Right lobe of liver (tissue), 6 donors: ENCODE results near the gene OXER1. TPM values are rescaled to one million over a fixed set of nuclear protein-coding genes. Genes with fewer than 3 reads are reported as not detected.
A peak's percentile ranks its signal among the peaks of the same experiment; 100 is the strongest.

Experiments used
- ATAC-seq, 4 donors: fragments of 200-7000 bp; cut with Tn5 transposase; one replicate each; pipeline ENCODE4 v1.9.1; 2020; ENCODE audit warnings: mild to moderate bottlenecking in 4 of 4, moderate library complexity in 4 of 4
- DNase-seq, 3 donors: peaks; one replicate each; pipeline ENCODE4 v3.0.0-alpha.2; 2020
- H3K27ac ChIP-seq, 3 donors: fragments of 200-600 bp; one replicate each; pipeline ENCODE4 v1.8.0; 2022
- H3K27me3 ChIP-seq, 2 donors: fragments of 200-600 bp; one replicate each; pipeline ENCODE4 v1.8.0; 2022
- H3K36me3 ChIP-seq, 4 donors: fragments of 200-600 bp; sonication (generic) in 1 of 4; one replicate each; pipeline versions ENCODE4 v1.5.1 to v1.8.0; 2017 to 2022; ENCODE audit warnings: control low read depth in 1 of 4
- H3K4me1 ChIP-seq, 4 donors: fragments of 200-600 bp; sonication (generic) in 1 of 4; one replicate each; pipeline versions ENCODE4 v1.5.1 to v1.8.0; 2017 to 2022; ENCODE audit warnings: control low read depth in 1 of 4
- H3K4me3 ChIP-seq, 3 donors: fragments of 200-600 bp; one replicate each; pipeline ENCODE4 v1.8.0; 2022
- H3K9me3 ChIP-seq, 4 donors: fragments of 200-600 bp; sonication (generic) in 1 of 4; one replicate each; pipeline versions ENCODE4 v1.5.1 to v1.8.0; 2017 to 2022; ENCODE audit warnings: control low read depth in 1 of 4
- CTCF ChIP-seq, 4 donors: fragments of 200-600 bp in 3 of 4; fragments of 450-650 bp in 1 of 4; IDR thresholded peaks; one replicate each; pipeline versions ENCODE4 v1.5.1 to v1.8.0; 2016 to 2022; ENCODE audit warnings: antibody characterized with exemption in 4 of 4, mild to moderate bottlenecking in 2 of 4
- POLR2A ChIP-seq: fragments of 450-650 bp; IDR thresholded peaks from one replicate; pipeline ENCODE4 v1.6.1; 2017; ENCODE audit warnings: antibody characterized with exemption, mild to moderate bottlenecking
- WGBS: methylation state at CpG from one replicate; pipeline ENCODE4 v1.1.6; 2018; ENCODE audit warnings: low coverage, low lambda C conversion rate; ENCODE audit not compliant: insufficient coverage; ENCODE audit errors: missing lambda C conversion rate; 5-methylcytosine and 5-hydroxymethylcytosine counted together
- intact Hi-C, 2 donors: fragments of 100-400 bp; cut with DNase I; formaldehyde crosslinking; loops; one replicate each; pipeline versions ENCODE4 v1.11.2 to v1.14.1; 2022
- total RNA-seq, 6 experiments: library from RNA; depleted of rRNA in 2 of 6; stranded (reverse); fragments of >200 nt in 2 of 6; fragmentation: NEBNext Ultra II Directional in 3 of 6; extraction: Animal tissue kit (Norgen Biotek cat#: 25700) in 3 of 6; gene quantifications; one replicate each; pipeline versions ENCODE4 v1.1.0 to v1.2.4, GENCODE V29; 2016 to 2023
- donor health status: DM: no; HTN: yes; CAD: no.
- donor health status: DM: no; HTN: no; CAD: no.
- donor health status: DM: no; HTN: no; CAD: no.
- donor health status: DM: no; HTN: yes; CAD: no.
- donor health status: DM: no; HTN: yes; CAD: no.

Gene OXER1
- total RNA-seq, 6 experiments from 2014 or later, result 5.3 to 29.4 (median 10.7) TPM

DNA sequence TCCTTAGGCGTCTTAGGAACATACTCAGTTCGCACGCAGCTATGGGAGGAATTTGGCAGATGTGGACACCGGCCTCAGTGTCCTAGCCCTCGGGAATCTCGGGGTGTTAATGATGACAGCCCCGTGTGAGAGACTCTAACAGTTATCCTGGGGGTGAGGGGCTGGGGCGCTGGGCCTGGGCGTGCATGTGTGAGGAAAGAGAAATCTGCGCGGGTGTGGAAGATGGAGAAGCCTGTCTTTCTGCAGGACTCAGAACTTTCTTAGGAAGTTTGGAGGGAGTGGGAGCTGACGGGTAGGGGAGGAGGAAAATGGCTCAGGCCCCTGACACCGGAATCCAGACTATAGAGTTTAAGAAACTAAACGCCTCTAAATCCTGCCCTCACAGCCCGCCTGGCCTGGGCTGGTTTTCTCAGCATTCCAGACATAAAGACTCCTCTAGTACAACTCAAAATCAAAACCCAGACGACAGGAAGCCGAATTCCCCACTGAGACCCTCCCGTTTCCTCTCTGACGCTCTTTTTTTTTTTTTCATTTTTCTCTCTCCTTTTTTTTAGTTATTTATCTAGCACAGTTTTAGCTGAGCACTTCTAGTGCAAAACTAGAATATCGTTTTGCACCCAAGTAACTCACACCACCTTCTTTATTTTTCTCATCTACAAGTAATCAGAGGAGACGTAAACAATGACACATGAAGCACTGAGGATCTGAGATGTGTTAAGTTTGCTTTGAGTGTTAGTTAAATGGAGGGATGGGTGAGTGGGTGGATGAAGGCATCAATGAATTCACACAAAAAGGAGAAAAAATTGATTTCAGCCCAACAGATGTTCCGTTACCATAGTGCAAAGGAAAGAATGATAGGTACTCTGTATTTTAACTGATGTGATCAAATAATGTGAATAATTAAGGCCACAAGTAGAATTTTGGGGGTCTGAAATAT is 29.7 kb upstream of the OXER1 start:
- TF ChIP-seq POLR2A (no peak), CTCF (IDR thresholded peaks at IDR 0.05) (no peak)
- peaks cover 0 to 40% (median 11%) of the 10 kb centered on the region in 4 donors for H3K4me1 ChIP-seq
- peak overlapping the region; percentile 69 to 83 (median 77) for H3K4me3 ChIP-seq
- intact Hi-C loops, result no loop called here
- H3K27me3 ChIP-seq, result no peaks in the 10 kb centered on the region
- H3K36me3 ChIP-seq, result no peaks in the 10 kb centered on the region
- no peaks in the 10 kb centered on the region for H3K9me3 ChIP-seq
- WGBS, result 7% methylated on average over 18 of the region's 22 CpGs
- ATAC-seq (peak in 3 of 4 donors; percentile 0 to 3 (median 1)), DNase-seq (peak in 1 of 3 donors; percentile 64)
- H3K27ac ChIP-seq, result peak overlapping the region; percentile 97 to 98 (median 97)

- DNase-seq (peak in 2 of 3 donors; percentile 93 to 95), ATAC-seq (peak; percentile 51 to 70 (median 58))
- Histone ChIP-seq H3K4me1 (peaks cover 0 to 46% (median 14%) of the 10 kb centered on the region in 4 donors), H3K9me3 (no peaks in the 10 kb centered on the region), H3K27me3 (no peaks in the 10 kb centered on the region), H3K36me3 (no peaks in the 10 kb centered on the region), H3K27ac (peak within 1 kb of the TSS; percentile 97 to 98 (median 97)), H3K4me3 (peak within 1 kb of the TSS; percentile 69 to 83 (median 77))
- 0% methylated on average over 5 of the region's 75 CpGs for WGBS
- intact Hi-C loops, result no loop called here
- TF ChIP-seq POLR2A (peak; percentile 93), CTCF (IDR thresholded peaks at IDR 0.05) (peak in 2 of 4 donors; percentile 3 to 13)
These were observed 28.8 kb upstream of the OXER1 start, which contains the start of gene HAAO for GRCh38 chr2:42792583-42793333. TSS of gene HAAO (minus strand) at chr2:42792583. CDS start at chr2:42792536, 47 bp downstream.

DNA sequence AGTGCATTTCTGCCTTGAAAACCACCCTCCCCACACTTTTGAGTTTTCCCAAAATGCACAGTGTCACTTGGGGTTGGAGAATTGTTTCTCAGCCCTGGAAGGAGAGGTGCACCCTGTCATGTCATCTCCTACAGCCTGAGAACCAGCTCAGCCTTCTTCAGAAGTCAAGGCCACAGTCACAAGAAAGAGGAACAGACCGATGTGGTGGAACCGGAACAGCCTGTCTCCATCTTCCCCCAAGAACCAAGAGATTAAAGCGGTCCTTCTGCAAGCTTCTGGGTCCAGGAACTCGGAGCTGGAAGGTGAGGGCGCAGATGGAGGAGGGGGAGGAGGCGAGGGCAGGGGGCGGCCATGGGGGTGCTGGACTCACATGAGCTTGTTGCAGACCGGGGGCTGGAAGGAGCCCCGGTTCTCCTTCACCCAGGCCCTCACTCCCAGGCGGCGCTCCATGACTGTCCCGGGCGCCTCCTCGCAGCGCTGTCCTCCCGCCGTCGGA is 28.2 kb upstream of the OXER1 start:
- ATAC-seq, result peak in 1 of 4 donors; percentile 51
- no peaks in the 10 kb centered on the region for H3K36me3 ChIP-seq
- no peaks in the 10 kb centered on the region for H3K9me3 ChIP-seq
- H3K27ac ChIP-seq, result peak overlapping the region; percentile 97 to 98 (median 97)
- 0% methylated on average over 5 of the region's 18 CpGs for WGBS
- H3K27me3 ChIP-seq, result no peaks in the 10 kb centered on the region
- intact Hi-C loops, result no loop called here
- TF ChIP-seq CTCF (IDR thresholded peaks at IDR 0.05) (no peak), POLR2A (no peak)
- H3K4me3 ChIP-seq, result peak overlapping the region; percentile 69 to 83 (median 77)
- H3K4me1 ChIP-seq, result peaks cover 0 to 52% (median 16%) of the 10 kb centered on the region in 4 donors
- DNase-seq, result peak in 1 of 3 donors; percentile 87

DNA sequence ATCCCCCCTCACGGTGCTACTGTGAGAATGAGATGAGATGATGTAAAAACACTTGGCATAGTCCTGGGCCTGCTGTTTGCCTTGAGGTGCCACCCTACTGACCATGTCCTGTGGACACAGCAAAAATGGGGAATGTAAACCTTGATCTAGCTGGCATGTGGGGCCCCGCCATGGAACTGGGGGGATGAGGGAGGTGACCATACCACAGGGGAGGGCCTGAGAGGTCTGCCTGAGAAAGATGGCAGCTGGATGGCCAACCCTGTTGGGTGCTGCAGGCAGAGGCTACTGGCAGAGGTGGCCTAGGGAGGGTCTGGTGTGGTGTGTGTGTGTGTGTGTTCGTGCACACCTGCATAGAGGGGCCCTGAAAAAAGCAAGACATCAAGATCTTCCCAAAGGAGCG is 27.7 kb upstream of the OXER1 start:
- no CpG with 5 or more reads among the region's 4 CpGs for WGBS
- peak overlapping the region; percentile 97 to 98 (median 97) for H3K27ac ChIP-seq
- no peaks in the 10 kb centered on the region for H3K27me3 ChIP-seq
- H3K36me3 ChIP-seq, result no peaks in the 10 kb centered on the region
- H3K9me3 ChIP-seq, result no peaks in the 10 kb centered on the region
- H3K4me1 ChIP-seq, result peaks cover 0 to 56% (median 18%) of the 10 kb centered on the region in 4 donors
- DNase-seq, result no peak
- ATAC-seq, result no peak
- intact Hi-C loops, result no loop called here
- TF ChIP-seq POLR2A, result no peak
- no peak for TF ChIP-seq CTCF (IDR thresholded peaks at IDR 0.05)
- H3K4me3 ChIP-seq, result peak overlapping the region; percentile 69 to 83 (median 77)
